Ovary (tissue), 3 donors: Measurements from ENCODE around the gene PHACTR3.

Experiments used
- CTCF ChIP-seq, 3 donors: fragments of 450-650 bp in 2 of 3; fragments of 200-600 bp in 1 of 3; IDR thresholded peaks; one replicate each; pipeline versions ENCODE4 v1.5.1 to v1.8.0; 2016 to 2022; ENCODE audit warnings: antibody characterized with exemption in 3 of 3, mild to moderate bottlenecking in 1 of 3
- EP300 ChIP-seq: sonication (generic); formaldehyde crosslinking; IDR thresholded peaks from one replicate; pipeline ENCODE4 v1.6.1; 2017; ENCODE audit warnings: antibody characterized with exemption
- POLR2A ChIP-seq: fragments of 450-650 bp; IDR thresholded peaks from one replicate; pipeline ENCODE4 v1.6.1; 2017; ENCODE audit warnings: antibody characterized with exemption, mild to moderate bottlenecking, moderate library complexity
- donor health status: DM: no; HTN: no; CAD: no.

- TF ChIP-seq CTCF (IDR thresholded peaks at IDR 0.05) (no peak), EP300 (no peak), POLR2A (no peak)
Measured at GRCh38 chr20:59576216-59576953, 28.0 kb upstream of the PHACTR3 start.
